Panc1 (cell line): ENCODE data around the gene SERTAD4.

Experiments
- CTCF ChIP-seq: fragments of 450-650 bp; IDR thresholded peaks from 2 replicates; pipeline ENCODE4 v1.5.1; 2017; ENCODE audit warnings: mild to moderate bottlenecking
- REST ChIP-seq, 2 experiments: IDR thresholded peaks; 2 replicates each; pipeline ENCODE4 v1.6.1; 2011 to 2012; ENCODE audit warnings: low read depth in 2 of 2, control low read depth in 1 of 2, low read length in 1 of 2, mild to moderate bottlenecking in 1 of 2, moderate library complexity in 1 of 2; ENCODE audit not compliant: insufficient read depth in 1 of 2

GRCh38 chr1:210207597-210208450 lies 24.8 kb upstream of the SERTAD4 start:
- TF ChIP-seq CTCF (no peak), REST (IDR thresholded peaks at IDR 0.05; ENCODE audit: insufficient read depth in 1 of 2, low read depth in 2 of 2, low read length in 1 of 2) (no peak)
